GDM1 (cell line): ENCODE data around the gene RCOR3.
"Not testable (repeated sequence)": the region's sequence is repeated elsewhere in the genome, so short reads cannot be mapped to it uniquely, and the experiment has no call there.

Experiments used
- DNase-seq: peaks from one replicate; lab custom pipeline; 2025; lab: John Stamatoyannopoulos, UW

The RCOR3 gene

DNA sequence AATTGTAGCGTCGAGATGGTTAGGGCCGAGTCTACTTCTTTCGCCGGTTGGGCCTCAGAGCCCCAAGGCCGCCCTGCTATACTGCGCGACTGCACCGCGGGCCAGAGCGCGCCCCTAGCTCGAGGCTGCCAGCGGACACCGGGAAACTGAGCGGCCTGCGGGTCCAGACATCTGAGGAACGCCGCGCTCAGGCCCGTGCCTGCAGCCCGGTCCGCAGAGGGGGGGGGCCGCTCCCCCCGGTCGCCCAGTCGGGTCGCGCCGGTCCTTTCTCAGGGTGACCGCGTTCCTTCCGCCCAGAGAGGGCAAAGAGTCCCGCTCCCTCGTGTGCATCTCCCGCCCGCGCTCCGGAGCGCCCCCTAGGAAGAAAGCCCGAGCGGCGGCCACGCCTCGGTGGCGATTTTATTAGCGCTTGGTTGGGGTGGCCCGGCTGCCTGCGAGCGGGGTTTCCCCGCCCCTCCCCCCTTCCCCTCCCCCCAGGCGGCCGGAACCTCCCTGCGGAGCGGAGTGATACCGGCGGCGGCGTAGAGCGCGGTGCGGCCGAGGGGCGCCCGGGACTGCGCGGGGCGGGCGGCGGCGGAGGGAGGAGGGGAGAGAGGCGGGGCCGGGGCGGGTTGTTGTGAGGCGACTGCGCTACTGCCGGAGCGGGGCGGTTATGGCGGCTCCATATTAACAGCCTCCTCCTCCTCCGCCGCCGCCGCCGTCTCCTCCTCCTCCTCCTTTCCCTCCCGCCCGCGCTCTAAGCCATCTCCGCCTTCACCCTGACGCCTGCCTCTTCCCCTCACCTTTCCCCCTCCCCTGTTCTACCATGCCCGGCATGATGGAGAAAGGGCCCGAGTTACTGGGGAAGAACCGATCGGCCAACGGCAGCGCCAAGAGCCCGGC is at the start of gene RCOR3:
Gene RCOR3, plus strand, starts transcription at position 611 of the 882 bp plus-strand sequence. Its CDS starts 195 bp downstream, at position 806.
- DNase-seq = peak; percentile 92

DNA sequence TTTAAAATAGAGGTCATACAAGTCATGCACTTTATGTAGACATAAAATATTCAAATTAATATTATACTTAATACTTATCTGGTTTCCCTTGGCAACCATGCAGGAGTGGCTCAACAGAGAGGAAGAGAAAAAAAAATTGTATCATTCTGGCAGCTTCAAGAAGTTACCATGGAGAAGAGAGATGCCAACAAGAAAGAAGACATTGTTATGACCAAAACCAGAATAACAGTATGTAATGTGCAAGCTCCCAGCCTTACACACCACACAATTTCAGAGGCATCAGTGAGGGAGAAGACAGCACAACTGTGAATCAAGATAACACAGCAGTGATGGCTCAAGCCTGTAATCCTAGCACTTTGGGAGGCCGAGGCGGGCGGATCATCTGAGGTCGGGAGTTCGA is 49.1 kb upstream of the RCOR3 start:
- DNase-seq = no peak

DNA sequence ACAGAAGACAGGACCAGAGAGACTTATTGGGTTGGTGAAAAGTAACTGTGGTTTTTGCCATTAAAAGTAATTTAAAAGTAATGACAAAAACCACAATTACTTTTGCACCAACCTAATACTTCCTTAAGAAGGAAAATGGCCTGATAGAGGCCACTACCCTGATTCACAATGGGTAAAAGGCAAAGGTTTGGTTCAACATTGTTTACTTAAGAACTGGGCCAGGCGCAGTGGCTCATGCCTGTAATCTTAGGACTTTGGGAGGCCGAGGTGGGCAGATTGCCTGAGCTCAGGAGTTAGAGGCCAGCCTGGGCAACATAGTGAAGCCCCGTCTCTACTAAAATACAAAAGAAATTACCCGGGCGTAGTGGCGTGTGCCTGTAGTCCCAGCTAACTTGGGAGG is 48.2 kb upstream of the RCOR3 start:
- no peak for DNase-seq

DNA sequence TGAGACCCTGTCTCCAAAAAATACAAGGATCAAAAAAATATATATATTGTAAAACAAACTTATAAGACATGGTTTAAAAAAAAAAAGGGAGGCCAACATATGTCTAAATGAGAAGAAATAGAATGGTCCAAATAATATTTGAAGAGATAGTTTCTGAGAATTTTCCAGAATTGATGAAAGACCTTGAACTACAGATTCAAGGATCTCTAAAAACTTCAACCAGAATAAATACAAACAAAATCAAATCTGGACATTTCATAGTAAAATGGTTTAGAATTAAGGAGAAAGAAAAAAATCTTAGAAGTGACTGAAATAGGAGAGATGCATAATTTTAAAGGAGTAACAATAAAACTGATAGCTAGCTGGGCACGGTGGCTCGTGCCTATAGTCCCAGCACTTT is 45.5 kb upstream of the RCOR3 start:
- no peak for DNase-seq

DNA sequence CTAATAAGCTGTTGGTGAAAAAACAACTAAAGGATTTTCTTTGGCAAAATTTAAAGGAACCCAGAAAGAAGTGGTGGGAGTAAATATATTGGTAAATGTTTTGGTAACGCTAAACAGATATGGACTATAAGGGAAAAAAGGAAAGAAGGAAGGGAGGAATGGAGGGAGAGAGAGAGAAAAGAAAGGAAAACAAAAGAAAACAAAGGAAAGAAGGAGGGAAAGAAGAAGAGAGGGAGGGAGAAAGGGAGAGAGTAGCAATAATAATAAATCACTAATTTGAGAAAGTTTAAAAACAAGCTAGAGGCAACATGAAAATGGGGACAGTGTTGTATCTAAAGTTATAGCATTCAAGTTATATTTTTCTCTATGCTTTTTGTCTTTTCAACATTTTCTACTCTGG is 43.6 kb upstream of the RCOR3 start:
- no peak for DNase-seq

DNA sequence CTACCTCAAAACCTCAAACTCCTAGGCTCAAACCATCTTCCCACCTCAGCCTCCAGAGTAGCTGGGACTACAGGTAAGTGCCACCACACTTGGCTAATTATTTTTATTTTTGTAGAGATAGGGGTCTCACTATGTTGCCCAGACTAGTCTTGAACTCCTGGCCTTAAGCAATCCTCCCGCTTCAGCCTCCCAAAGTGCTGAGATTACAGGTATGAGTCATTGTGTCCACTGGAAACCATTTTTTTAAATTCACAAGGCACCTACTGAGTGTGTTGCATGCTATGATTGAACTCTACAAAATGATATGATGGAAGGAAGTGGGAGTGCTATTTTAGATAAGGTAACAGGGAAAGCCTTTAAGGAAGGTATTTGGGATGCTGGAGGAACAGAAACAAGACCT is 41.8 kb upstream of the RCOR3 start:
- DNase-seq = no peak

DNA sequence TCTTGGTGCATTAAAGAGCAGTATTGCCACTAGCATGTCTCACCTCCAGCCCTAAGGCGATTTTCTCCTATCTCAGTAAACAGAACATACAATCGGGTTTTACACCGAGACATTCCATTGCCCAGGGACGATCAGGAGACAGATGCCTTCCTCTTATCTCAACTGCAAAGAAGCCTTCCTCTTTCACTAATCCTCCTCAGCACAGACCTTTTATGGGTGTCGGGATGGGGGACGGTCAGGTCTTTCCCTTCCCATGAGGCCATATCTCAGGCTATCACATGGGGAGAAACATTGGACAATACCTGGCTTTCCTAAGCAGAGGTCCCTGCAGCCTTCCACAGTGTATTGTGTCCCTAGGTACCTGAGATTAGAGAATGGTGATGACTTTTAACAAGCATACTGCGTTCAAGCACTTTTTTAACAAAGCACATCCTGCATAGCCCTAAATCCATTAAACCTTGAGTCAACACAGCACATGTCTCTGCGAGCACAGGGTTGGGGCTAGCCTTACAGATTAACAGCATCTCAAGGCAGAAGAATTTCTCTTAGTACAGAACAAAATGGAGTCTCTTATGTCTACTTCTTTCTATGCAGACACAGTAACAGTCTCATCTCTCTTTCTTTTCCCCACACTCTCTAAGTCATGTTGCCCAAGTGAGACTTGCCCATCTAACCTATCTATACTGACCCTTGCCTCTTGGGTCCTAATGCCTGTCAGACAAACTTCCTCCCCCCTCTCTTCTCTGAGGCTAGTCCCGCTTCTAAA is 36.5 kb upstream of the RCOR3 start:
- not testable (repeated sequence) for DNase-seq

DNA sequence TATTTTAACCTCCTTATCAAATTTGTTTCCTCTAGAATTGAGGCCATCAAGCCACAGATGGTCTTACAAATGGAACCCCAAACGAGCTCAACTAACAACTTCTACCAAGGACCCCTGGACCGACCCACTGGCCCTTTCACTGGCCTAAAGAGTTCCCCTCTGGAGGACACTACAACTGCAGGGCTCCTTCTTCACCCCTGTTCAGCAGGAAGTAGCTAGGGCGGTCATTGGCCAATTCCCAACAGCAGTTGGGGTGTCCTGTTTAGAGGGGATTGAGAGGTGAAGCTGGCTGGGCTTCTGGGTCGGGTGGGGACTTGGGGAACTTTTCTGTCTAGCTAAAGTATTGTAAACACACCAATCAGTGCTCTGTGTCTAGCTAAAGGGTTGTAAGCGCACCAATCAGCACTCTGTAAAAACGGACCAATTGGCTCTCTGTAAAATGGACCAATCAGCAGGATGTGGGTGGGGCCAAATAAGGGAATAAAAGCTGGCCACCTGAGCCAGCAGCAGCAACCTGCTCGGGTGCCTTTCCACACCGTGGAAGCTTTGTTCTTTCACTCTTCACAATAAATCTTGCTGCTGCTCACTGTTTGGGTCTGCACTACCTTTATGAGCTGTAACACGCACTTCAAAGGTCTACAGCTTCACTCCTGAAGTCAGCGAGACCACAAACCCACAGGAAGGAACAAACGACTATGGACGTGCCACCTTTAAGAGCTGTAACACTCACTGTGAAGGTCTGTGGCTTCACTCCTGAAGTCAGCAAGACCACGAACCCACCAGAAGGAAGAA is 30.4 kb upstream of the RCOR3 start:
- peak; percentile 36 for DNase-seq

DNA sequence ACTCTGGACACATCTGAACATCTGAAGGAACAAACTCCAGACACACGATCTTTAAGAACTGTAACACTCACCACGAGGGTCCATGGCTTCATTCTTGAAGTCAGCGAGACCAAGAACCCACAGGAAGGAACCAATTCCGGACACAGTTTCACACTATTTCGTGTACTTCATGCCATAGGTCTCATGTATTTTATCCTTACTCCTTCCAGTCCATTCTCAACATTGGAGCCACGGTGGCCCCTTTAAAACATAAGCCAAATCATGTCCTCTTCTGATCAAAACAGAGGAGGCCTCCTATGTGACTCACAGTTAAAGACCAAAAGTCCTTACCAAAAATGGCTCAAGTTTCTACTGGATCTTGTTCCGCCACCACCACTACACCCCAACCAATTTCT is 29.8 kb upstream of the RCOR3 start:
- DNase-seq = no peak

DNA sequence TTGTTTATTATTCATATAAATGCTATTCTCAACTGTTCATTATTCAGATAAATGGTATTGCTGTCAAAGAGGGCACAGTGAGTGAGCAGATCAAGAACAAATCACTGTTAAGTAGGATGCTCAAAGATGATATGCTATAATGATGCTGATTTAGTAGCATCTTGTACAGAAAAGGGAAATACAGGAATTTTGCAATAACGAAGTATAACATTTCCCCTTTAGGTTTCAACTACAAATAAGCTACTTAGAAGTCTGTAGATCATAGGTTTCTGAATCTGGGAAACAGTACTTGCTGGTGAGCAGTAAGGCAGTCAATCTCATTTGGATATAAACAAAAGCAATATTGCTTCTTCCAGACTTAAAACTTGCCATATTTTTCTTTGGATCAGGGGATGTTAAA is 27.3 kb upstream of the RCOR3 start:
- DNase-seq = no peak

DNA sequence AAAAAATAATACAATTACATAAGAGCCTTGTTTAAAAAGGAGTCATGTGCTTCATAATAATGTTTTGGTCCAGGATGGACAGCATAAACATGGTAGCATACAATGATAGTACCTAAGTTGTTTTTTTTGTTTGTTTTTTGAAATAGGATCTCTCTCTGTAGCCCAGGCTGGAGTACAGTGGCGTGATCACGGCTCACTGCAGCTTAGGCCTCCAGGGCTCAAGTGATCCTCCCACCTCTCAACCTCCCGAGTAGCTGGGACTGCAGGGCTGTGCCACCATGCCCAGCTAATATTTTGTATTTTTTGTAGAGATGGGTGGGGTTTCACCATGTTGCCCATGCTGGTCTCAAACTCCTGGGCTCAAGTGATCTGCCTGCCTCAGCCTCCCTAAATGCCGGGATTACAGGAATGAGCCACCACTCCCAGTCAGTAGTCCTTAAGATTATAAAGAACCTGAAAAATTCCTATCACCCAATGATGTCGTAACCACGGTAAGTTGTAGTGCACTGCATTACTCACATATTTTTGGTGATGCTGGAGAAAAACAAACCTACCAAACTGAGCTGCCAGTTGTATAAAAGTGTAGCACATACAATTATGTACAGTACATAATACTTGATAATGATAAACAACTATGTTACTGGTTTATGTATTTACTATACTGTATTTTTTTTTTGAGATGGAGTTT is 22.4 kb upstream of the RCOR3 start:
- DNase-seq = no peak

DNA sequence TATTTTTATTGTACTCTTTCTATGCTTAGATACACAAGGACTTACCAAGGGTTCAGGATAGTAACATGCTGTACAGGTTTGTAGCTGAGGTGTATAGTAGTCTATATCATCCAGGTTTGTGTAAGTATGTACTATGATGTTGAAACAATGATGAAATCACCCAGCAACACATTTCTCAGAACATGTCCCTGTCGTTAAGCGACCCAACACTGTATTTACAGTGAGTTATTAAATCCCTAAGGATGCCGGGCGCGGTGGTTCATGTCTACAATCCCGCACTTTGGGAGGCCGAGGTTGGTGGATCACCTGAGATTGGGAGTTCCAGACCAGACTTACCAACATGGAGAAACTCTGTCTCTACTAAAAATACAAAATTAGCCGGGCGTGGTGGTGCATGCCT is 21.6 kb upstream of the RCOR3 start:
- DNase-seq = no peak

DNA sequence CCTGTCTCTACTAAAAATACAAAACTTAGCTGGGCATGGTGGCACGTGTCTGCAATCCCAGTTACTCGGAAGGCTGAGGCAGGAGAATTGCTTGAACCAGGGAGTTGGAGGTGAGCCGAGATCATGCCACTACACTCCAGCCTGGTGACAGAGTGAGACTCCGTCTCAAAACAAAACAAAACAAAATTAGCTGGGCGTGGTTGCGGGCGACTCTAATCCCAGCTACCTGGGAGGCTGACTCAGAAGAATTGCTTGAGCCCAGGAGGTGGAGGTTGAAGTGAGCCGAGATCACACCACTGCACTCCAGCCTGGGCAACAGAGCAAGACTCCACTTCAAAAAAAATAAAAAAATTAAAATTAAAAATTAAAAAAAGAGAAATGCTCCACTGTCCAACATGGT is 18.6 kb upstream of the RCOR3 start:
- DNase-seq = not testable (repeated sequence)

DNA sequence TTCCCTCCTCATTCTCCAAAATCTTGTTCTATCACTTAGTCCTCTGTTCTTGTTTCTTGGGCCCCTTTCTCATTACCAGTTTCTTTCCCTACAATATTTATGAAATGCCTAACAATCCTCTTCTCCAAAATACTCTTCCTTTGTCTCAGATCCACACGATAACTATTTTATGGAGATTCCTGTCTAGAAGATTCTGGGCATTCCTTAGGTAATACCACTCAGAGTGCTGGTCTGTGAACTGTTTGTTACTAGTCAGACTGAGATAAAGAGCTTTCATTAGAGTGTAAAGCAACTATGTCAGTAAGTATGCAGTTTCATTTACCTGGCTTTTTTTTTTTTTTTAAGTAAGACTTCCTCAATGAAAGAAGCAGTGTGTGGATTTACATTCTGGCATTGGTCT is 18.1 kb upstream of the RCOR3 start:
- no peak for DNase-seq

DNA sequence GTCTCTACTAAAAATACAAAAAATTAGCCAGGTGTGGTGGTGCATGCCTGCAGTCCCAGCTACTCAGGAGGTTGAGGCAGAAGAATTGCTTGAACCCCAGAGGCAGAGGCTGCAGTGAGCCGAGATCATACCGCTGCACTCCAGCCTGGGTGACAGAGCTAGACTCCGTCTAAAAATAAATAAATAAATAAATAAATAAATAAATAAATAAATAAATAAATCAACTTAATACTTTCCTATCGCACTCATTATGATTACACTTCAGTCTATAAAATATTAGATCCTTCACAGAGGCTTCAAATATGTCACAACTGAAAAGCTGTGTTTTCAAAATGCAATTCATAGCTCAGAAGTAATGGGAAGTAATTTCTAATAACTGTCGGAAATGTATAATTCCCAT is 15.5 kb upstream of the RCOR3 start:
- not testable (repeated sequence) for DNase-seq

DNA sequence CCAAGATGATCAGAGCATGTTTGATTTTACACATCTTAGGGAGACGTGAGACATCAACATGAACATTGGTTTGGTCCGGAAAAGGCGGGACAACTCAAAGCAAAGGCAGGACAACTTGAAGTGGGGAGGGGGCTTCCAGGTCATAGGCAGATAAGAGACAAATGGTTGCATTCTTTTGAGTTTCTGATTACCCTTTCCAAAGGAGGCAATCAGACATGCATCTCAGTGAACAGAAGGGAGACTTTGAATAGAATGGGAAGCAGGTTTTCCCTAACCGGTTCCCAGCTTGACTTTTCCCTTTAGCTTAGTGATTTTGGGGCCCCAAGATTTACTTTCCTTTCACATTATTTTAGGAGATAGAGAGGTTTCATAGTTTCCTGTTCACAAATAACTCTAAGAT is 12.6 kb upstream of the RCOR3 start:
- not testable (repeated sequence) for DNase-seq

DNA sequence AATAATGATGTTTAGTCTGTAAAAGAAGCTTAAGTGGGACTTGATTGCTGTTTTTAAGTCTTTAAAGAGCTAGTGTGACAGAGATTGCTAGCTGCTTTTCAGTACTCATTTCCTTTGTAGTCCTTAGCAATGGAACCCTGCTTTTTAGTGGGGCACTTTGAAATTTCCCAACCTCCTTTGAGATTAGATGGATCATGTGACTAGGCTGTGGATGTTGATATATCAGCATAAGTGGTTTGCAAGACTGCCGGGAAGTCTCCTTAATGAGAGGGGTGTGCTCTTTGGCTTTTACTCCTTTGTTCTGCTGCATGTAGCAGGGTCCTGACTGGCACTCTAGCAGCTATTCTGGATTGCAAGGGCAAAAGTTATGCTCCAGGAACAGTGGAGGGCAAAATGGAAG is 11.2 kb upstream of the RCOR3 start:
- DNase-seq = no peak

DNA sequence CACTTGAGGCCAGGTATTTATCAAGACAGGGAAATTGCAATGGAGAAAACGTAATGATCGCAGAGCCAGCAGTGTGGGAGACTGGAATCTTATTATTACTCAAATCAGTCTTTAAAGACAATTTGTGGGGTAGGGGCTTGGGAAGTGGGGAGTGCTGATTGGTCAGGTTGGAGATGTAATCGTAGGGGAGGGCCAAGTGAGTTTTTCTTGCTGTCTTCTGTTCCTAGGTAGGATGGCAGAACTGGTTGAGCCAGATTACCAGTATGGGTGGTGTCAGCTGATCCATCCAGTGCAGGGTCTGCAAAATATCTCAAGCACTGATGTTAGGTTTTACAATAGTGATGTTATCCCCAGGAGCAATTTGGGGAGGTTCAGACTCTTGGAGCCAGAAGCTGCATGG is 9.6 kb upstream of the RCOR3 start:
- DNase-seq = not testable (repeated sequence)

DNA sequence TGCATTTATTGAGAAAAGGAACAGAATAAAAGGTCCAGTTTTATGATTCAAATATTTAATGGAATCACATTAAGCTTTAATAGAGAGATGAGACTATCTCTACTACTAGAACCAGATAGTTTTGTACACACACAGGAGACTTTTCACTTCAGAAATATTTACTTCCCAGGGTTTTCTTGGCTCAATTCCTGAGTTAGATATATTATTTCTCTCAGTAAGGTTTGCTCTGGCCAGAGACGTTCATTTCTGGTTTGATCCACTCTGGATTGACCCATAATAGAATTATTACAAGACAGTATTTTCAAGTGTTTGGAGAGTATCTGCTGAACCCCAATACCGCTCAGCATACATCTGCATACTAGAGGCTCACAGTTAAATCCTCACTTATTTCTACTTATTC is 1.3 kb upstream of the RCOR3 start:
- DNase-seq = no peak

DNA sequence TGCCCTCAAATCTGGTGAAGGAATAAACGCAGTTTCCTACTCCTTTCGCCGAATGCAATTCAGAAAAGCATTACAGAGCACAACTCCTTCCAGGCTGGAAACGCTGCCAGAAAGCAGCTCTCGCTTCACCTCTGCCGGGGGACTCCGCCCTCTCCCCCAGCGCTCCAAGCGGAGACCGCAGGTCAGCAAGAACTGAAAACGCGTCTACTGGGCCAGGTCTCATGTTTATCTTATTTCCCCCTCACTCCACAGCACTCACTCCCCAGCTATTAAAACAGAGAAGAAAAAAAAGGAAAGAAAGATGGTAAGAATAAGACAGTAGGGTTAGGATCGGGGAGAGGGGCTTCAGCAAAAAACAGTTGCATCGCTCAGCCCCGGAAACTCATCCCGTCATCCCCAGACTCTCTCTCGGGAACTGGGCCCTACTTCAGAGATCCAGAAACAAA is 833 bp upstream of the RCOR3 start:
- DNase-seq = peak; percentile 43

DNA sequence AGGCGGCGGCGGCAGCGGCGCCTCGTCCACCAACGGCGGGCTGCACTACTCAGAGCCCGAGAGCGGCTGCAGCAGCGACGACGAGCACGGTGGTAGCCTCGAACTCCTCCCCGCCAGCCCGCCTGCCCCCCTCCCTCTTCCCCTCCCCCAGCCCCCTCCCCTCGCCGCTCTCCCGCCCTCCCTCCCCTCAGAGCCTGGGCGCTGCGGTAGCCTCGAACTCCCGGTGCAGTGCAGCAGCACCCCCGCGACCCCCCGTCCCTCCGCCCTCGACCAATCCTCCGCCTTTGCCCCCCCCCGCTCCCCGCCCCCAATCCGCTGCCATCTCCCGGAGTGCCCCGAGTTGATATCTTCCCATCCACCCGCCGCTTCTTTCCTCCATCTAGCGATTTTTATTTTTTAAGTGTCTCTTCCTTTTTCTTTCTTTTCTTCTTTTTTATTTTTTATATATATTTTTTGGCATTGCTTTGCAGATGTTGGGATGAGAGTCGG is 516 bp downstream of the RCOR3 start:
- peak; percentile 67 for DNase-seq
